ENCODE data around the gene CCDC61. TPM values are rescaled to one million over a fixed set of nuclear protein-coding genes. Genes with fewer than 3 reads are reported as not detected.

The CCDC61 gene
- total RNA-seq, 3 donors from 2014 or later (not counting 1 experiment from before 2014, with no cell fraction given): 10.6 to 16.9 (median 14.6) TPM

- 91% methylated on average over 12 of the region's 13 CpGs for WGBS (ENCODE audit: insufficient coverage)
- Mint-ChIP-seq H3K27me3 (ENCODE audit: low read depth in 2 of 2) (peaks cover 0 to 13% of the 10 kb centered on the region in 2 donors), H3K36me3 (no peaks in the 10 kb centered on the region), H3K4me3 (no peak overlapping the region), H3K4me1 (peaks cover 12 to 24% of the 10 kb centered on the region in 2 donors), H3K9me3 (no peaks in the 10 kb centered on the region), H3K27ac (no peak overlapping the region)
- Histone ChIP-seq H3K4me1 (ENCODE audit: control insufficient read depth, insufficient read depth, low read length) (peaks cover 24% of the 10 kb centered on the region), H3K36me3 (ENCODE audit: control insufficient read depth, insufficient read depth, low read length) (no peaks in the 10 kb centered on the region), H3K9me3 (ENCODE audit: control insufficient read depth, insufficient read depth, low read length) (no peaks in the 10 kb centered on the region), H3K27me3 (ENCODE audit: control insufficient read depth, insufficient read depth, low read length) (peaks cover 17% of the 10 kb centered on the region), H3K4me3 (ENCODE audit: low read length) (no peak overlapping the region), H3K27ac (ENCODE audit: low read length) (no peak overlapping the region)
- DNase-seq (no peak), ATAC-seq (no peak)
- TF ChIP-seq CTCF (IDR thresholded peaks at IDR 0.05): no peak
- intact Hi-C loops (cut with micrococcal nuclease): loop anchor here (5.0 to 10.0 kb wide), 2 partner anchors 202 to 244 kb away; partner anchors contain the start of gene RSPH6A
Observed at GRCh38 chr19:46019270-46019669, 24.0 kb downstream of the CCDC61 start.

DNA sequence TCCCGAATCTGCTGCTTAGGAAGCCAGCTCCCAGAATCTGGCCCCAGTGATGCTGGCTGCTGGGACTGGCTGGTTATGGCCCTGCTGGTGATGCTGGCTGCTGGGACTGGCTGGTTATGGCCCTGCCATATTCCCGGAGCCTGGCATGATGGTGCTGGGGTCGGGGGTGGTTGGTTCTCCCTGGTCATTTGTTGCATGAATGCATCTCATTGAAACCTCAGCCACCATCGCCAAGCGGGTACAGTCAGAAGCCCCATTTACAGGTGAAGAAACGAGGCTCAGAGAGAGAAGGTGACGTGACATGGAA, 25.5 kb downstream of the CCDC61 start:
- Histone ChIP-seq H3K27ac (ENCODE audit: low read length) (no peak overlapping the region), H3K36me3 (ENCODE audit: control insufficient read depth, insufficient read depth, low read length) (no peaks in the 10 kb centered on the region), H3K4me1 (ENCODE audit: control insufficient read depth, insufficient read depth, low read length) (peaks cover 12% of the 10 kb centered on the region), H3K4me3 (ENCODE audit: low read length) (no peak overlapping the region), H3K9me3 (ENCODE audit: control insufficient read depth, insufficient read depth, low read length) (no peaks in the 10 kb centered on the region), H3K27me3 (ENCODE audit: control insufficient read depth, insufficient read depth, low read length) (peaks cover 18% of the 10 kb centered on the region)
- Mint-ChIP-seq H3K27ac (no peak overlapping the region), H3K27me3 (ENCODE audit: low read depth in 2 of 2) (peaks cover 0 to 8% of the 10 kb centered on the region in 2 donors), H3K4me3 (no peak overlapping the region), H3K36me3 (no peaks in the 10 kb centered on the region), H3K9me3 (no peaks in the 10 kb centered on the region), H3K4me1 (peaks cover 7 to 13% of the 10 kb centered on the region in 2 donors)
- no peak for TF ChIP-seq CTCF (IDR thresholded peaks at IDR 0.05)
- intact Hi-C loops (cut with micrococcal nuclease): no loop called here
- ATAC-seq (no peak), DNase-seq (no peak)
- WGBS (ENCODE audit: insufficient coverage): 91% methylated on average over 7 of the region's 7 CpGs

- peaks cover 18% of the 10 kb centered on the region for H3K27me3 ChIP-seq (ENCODE audit: control insufficient read depth, insufficient read depth, low read length)
- H3K36me3 ChIP-seq (ENCODE audit: control insufficient read depth, insufficient read depth, low read length): no peaks in the 10 kb centered on the region
- ATAC-seq (no peak), DNase-seq (no peak)
- WGBS (ENCODE audit: insufficient coverage): 80% methylated on average over 11 of the region's 11 CpGs
- no peak overlapping the region for H3K4me3 ChIP-seq (ENCODE audit: low read length)
- H3K4me3 Mint-ChIP-seq: no peak overlapping the region
- H3K9me3 ChIP-seq (ENCODE audit: control insufficient read depth, insufficient read depth, low read length): no peaks in the 10 kb centered on the region
- intact Hi-C loops (cut with micrococcal nuclease): no loop called here
- no peak overlapping the region for H3K27ac Mint-ChIP-seq
- no peaks in the 10 kb centered on the region for H3K9me3 Mint-ChIP-seq
- H3K27ac ChIP-seq (ENCODE audit: low read length): no peak overlapping the region
- no peaks in the 10 kb centered on the region for H3K36me3 Mint-ChIP-seq
- H3K27me3 Mint-ChIP-seq (ENCODE audit: low read depth in 2 of 2): peaks cover 6 to 12% of the 10 kb centered on the region in 2 donors
- peaks cover under 1 to 13% of the 10 kb centered on the region in 2 donors for H3K4me1 Mint-ChIP-seq
- TF ChIP-seq CTCF (IDR thresholded peaks at IDR 0.05): no peak
- peaks cover 5% of the 10 kb centered on the region for H3K4me1 ChIP-seq (ENCODE audit: control insufficient read depth, insufficient read depth, low read length)
Observed at GRCh38 chr19:46021531-46022041, 26.3 kb downstream of the CCDC61 start.

- 66% methylated on average over 12 of the region's 12 CpGs for WGBS (ENCODE audit: insufficient coverage)
- H3K36me3 ChIP-seq (ENCODE audit: control insufficient read depth, insufficient read depth, low read length): no peaks in the 10 kb centered on the region
- peaks cover 2% of the 10 kb centered on the region for H3K4me1 ChIP-seq (ENCODE audit: control insufficient read depth, insufficient read depth, low read length)
- TF ChIP-seq CTCF (IDR thresholded peaks at IDR 0.05): no peak
- peaks cover 0 to 12% of the 10 kb centered on the region in 2 donors for H3K4me1 Mint-ChIP-seq
- H3K27ac ChIP-seq (ENCODE audit: low read length): no peak overlapping the region
- no peak for ATAC-seq
- no peaks in the 10 kb centered on the region for H3K9me3 Mint-ChIP-seq
- no peaks in the 10 kb centered on the region for H3K36me3 Mint-ChIP-seq
- peaks cover 11 to 17% of the 10 kb centered on the region in 2 donors for H3K27me3 Mint-ChIP-seq (ENCODE audit: low read depth in 2 of 2)
- no peak overlapping the region for H3K4me3 ChIP-seq (ENCODE audit: low read length)
- no peak overlapping the region for H3K4me3 Mint-ChIP-seq
- DNase-seq: no peak
- intact Hi-C loops (cut with micrococcal nuclease): no loop called here
- H3K27ac Mint-ChIP-seq: no peak overlapping the region
- no peaks in the 10 kb centered on the region for H3K9me3 ChIP-seq (ENCODE audit: control insufficient read depth, insufficient read depth, low read length)
- H3K27me3 ChIP-seq (ENCODE audit: control insufficient read depth, insufficient read depth, low read length): peaks cover 18% of the 10 kb centered on the region
Observed at GRCh38 chr19:46022061-46022430, 26.8 kb downstream of the CCDC61 start.

Data from natural killer cell (primary cell).